Prostate gland (tissue), 2 donors: ENCODE data around the gene CRMP1.

ENCODE experiments used
- POLR2A ChIP-seq: fragments of 450-650 bp; IDR thresholded peaks from one replicate; pipeline ENCODE4 v1.6.1; 2016; ENCODE audit warnings: antibody characterized with exemption, mild to moderate bottlenecking
- POLR2AphosphoS5 ChIP-seq: sonication (generic); formaldehyde crosslinking; IDR thresholded peaks from one replicate; pipeline ENCODE4 v1.6.1; 2017; ENCODE audit warnings: antibody characterized with exemption
- TF ChIP-seq, protein P1 (sequence below), 4 experiments: fragments of 200-600 bp in 2 of 4; fragments of 450-650 bp in 2 of 4; sonication (generic) in 2 of 4; IDR thresholded peaks; 1 replicate in 3 of 4; 2 replicates in 1 of 4; pipeline ENCODE4 v1.5.1; 2016 to 2019; ENCODE audit warnings: antibody characterized with exemption in 4 of 4, mild to moderate bottlenecking in 2 of 4, moderate library complexity in 2 of 4

GRCh38 chr4:5893591-5893990, 705 bp upstream of the CRMP1 start:
- TF ChIP-seq, protein P1, sequence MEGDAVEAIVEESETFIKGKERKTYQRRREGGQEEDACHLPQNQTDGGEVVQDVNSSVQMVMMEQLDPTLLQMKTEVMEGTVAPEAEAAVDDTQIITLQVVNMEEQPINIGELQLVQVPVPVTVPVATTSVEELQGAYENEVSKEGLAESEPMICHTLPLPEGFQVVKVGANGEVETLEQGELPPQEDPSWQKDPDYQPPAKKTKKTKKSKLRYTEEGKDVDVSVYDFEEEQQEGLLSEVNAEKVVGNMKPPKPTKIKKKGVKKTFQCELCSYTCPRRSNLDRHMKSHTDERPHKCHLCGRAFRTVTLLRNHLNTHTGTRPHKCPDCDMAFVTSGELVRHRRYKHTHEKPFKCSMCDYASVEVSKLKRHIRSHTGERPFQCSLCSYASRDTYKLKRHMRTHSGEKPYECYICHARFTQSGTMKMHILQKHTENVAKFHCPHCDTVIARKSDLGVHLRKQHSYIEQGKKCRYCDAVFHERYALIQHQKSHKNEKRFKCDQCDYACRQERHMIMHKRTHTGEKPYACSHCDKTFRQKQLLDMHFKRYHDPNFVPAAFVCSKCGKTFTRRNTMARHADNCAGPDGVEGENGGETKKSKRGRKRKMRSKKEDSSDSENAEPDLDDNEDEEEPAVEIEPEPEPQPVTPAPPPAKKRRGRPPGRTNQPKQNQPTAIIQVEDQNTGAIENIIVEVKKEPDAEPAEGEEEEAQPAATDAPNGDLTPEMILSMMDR (IDR thresholded peaks at IDR 0.05): no peak
- TF ChIP-seq POLR2AphosphoS5 (no peak), POLR2A (no peak)
